H9 (cell line): ENCODE results near the gene MAP1B. TPM values are rescaled to one million over a fixed set of nuclear protein-coding genes. Genes with fewer than 3 reads are reported as not detected.
A peak's percentile ranks its signal among the peaks of the same experiment; 100 is the strongest.

ENCODE experiments used
- DNase-seq: peaks from one replicate; pipeline ENCODE4 v3.0.0-alpha.2; 2017
- H2AFZ ChIP-seq: one replicate; pipeline ENCODE4 v1.6.1; 2013; ENCODE audit warnings: mild to moderate bottlenecking, low read length, control low read depth, moderate library complexity
- H2AK5ac ChIP-seq: 2 replicates; pipeline ENCODE4 v1.6.1; 2013; ENCODE audit warnings: low read length, control low read depth, mixed read lengths; ENCODE audit not compliant: insufficient read length
- H2BK120ac ChIP-seq: one replicate; pipeline ENCODE4 v1.6.1; 2013; ENCODE audit warnings: low read depth, mild to moderate bottlenecking, low read length, control low read depth, inconsistent platforms; ENCODE audit not compliant: poor library complexity, severe bottlenecking
- H2BK12ac ChIP-seq: 2 replicates; pipeline ENCODE4 v1.6.1; 2013; ENCODE audit warnings: low read length, control low read depth, mixed read lengths, low read depth; ENCODE audit not compliant: insufficient read length
- H2BK15ac ChIP-seq: 2 replicates; pipeline ENCODE4 v1.6.1; 2013; ENCODE audit warnings: low read depth, low read length, control low read depth
- H2BK20ac ChIP-seq: one replicate; pipeline ENCODE4 v1.6.1; 2013; ENCODE audit warnings: low read depth, mild to moderate bottlenecking, low read length, control low read depth, inconsistent platforms; ENCODE audit not compliant: poor library complexity, severe bottlenecking
- H2BK5ac ChIP-seq: 2 replicates; pipeline ENCODE4 v1.6.1; 2013; ENCODE audit warnings: low read length, control low read depth, mixed read lengths; ENCODE audit not compliant: insufficient read length
- H3K14ac ChIP-seq: 2 replicates; pipeline ENCODE4 v1.6.1; 2013; ENCODE audit warnings: low read length, control low read depth; ENCODE audit not compliant: insufficient read depth
- H3K18ac ChIP-seq: 2 replicates; pipeline ENCODE4 v1.6.1; 2013; ENCODE audit warnings: low read depth, mild to moderate bottlenecking, mixed read lengths, low read length, control low read depth; ENCODE audit not compliant: insufficient read length
- H3K23ac ChIP-seq: 2 replicates; pipeline ENCODE4 v1.6.1; 2013; ENCODE audit warnings: low read length, control low read depth, mixed read lengths, low read depth; ENCODE audit not compliant: insufficient read length
- H3K23me2 ChIP-seq: 2 replicates; pipeline ENCODE4 v1.6.1; 2013; ENCODE audit warnings: low read depth, mild to moderate bottlenecking, mixed read lengths, low read length, control low read depth; ENCODE audit not compliant: insufficient read length, poor library complexity, severe bottlenecking
- H3K27ac ChIP-seq: 2 replicates; pipeline ENCODE4 v1.5.1; 2013; ENCODE audit warnings: low read length, control low read depth, mixed read lengths, low read depth; ENCODE audit not compliant: insufficient read length
- H3K27me3 ChIP-seq: 2 replicates; pipeline ENCODE4 v1.6.1; 2013; ENCODE audit warnings: low read length, control low read depth, inconsistent platforms; ENCODE audit not compliant: insufficient read depth
- H3K4ac ChIP-seq: 2 replicates; pipeline ENCODE4 v1.6.1; 2013; ENCODE audit warnings: low read depth, mild to moderate bottlenecking, control low read depth, inconsistent platforms, low read length, moderate library complexity
- H3K4me1 ChIP-seq: 2 replicates; pipeline ENCODE4 v1.6.1; 2013; ENCODE audit warnings: low read length, control low read depth, inconsistent platforms; ENCODE audit not compliant: insufficient read depth
- H3K4me2 ChIP-seq: 2 replicates; pipeline ENCODE4 v1.6.1; 2013; ENCODE audit warnings: low read length, control low read depth, mixed read lengths; ENCODE audit not compliant: insufficient read length, insufficient read depth
- H3K56ac ChIP-seq: 2 replicates; pipeline ENCODE4 v1.6.1; 2013; ENCODE audit warnings: low read depth, mild to moderate bottlenecking, mixed read lengths, low read length, control low read depth; ENCODE audit not compliant: insufficient read length
- H3K79me1 ChIP-seq: 2 replicates; pipeline ENCODE4 v1.6.1; 2013; ENCODE audit warnings: low read depth, mild to moderate bottlenecking, moderate library complexity, low read length, control low read depth, inconsistent platforms; ENCODE audit not compliant: insufficient read depth, poor library complexity, severe bottlenecking
- H3K79me2 ChIP-seq: 2 replicates; pipeline ENCODE4 v1.6.1; 2013; ENCODE audit warnings: low read length, control low read depth, inconsistent platforms; ENCODE audit not compliant: insufficient read depth
- H3K9ac ChIP-seq: 2 replicates; pipeline ENCODE4 v1.6.1; 2013; ENCODE audit warnings: low read length, control low read depth, mixed read lengths; ENCODE audit not compliant: insufficient read length; ENCODE audit errors: extremely low read depth
- H3K9me3 ChIP-seq: one replicate; pipeline ENCODE4 v1.6.1; 2013; ENCODE audit warnings: low read depth, low read length, inconsistent platforms; ENCODE audit not compliant: control insufficient read depth
- H3T11ph ChIP-seq: one replicate; pipeline ENCODE4 v1.6.1; 2013; ENCODE audit warnings: mild to moderate bottlenecking, low read length, control low read depth, inconsistent platforms
- H4K20me1 ChIP-seq: one replicate; pipeline ENCODE4 v1.6.1; 2013; ENCODE audit not compliant: control insufficient read depth, insufficient read length, insufficient read depth
- H4K5ac ChIP-seq: 2 replicates; pipeline ENCODE4 v1.6.1; 2013; ENCODE audit warnings: low read depth, mild to moderate bottlenecking, mixed read lengths, low read length, control low read depth; ENCODE audit not compliant: insufficient read length
- H4K8ac ChIP-seq: replicated peaks from 2 replicates; pipeline ENCODE4 v1.6.1; 2013; ENCODE audit warnings: low read length, control low read depth, mixed read lengths, low read depth; ENCODE audit not compliant: insufficient read length
- H4K91ac ChIP-seq: 2 replicates; pipeline ENCODE4 v1.6.1; 2013; ENCODE audit warnings: low read depth, mild to moderate bottlenecking, moderate library complexity, mixed read lengths, low read length, control low read depth; ENCODE audit not compliant: insufficient read length
- H3K27ac Mint-ChIP-seq, 3 experiments: 2 replicates in 2 of 3; 3 replicates in 1 of 3; pipeline ENCODE4 v1.8.0; 2020 to 2021; ENCODE audit warnings: mixed read lengths in 3 of 3, mild to moderate bottlenecking in 1 of 3, moderate library complexity in 1 of 3
- H3K27me3 Mint-ChIP-seq: 2 replicates; pipeline ENCODE4 v1.8.0; 2021; ENCODE audit warnings: low read depth, mild to moderate bottlenecking, moderate library complexity, mixed read lengths
- H3K36me3 Mint-ChIP-seq, 3 experiments: 2 replicates in 2 of 3; 3 replicates in 1 of 3; pipeline ENCODE4 v1.8.0; 2020 to 2021; ENCODE audit warnings: low read depth in 3 of 3, mixed read lengths in 3 of 3; ENCODE audit not compliant: insufficient read depth in 1 of 3
- H3K4me1 Mint-ChIP-seq, 2 experiments: 2 replicates each; pipeline ENCODE4 v1.8.0; 2020; ENCODE audit warnings: mixed read lengths in 2 of 2
- H3K4me3 Mint-ChIP-seq, 2 experiments: 2 replicates in 1 of 2; 3 replicates in 1 of 2; pipeline ENCODE4 v1.8.0; 2020 to 2021; ENCODE audit warnings: mild to moderate bottlenecking in 2 of 2, mixed read lengths in 2 of 2, moderate library complexity in 1 of 2
- H3K9me3 Mint-ChIP-seq, 2 experiments: 2 replicates in 1 of 2; 3 replicates in 1 of 2; pipeline ENCODE4 v1.8.0; 2020; ENCODE audit warnings: mild to moderate bottlenecking in 2 of 2, mixed read lengths in 2 of 2, moderate library complexity in 1 of 2
- CTCF ChIP-seq: fragments of 200-600 bp; sonication (generic); conservative IDR thresholded peaks from 3 replicates; pipeline ENCODE4 v1.8.0; 2021; ENCODE audit warnings: antibody characterized with exemption, mild to moderate bottlenecking
- WGBS: extraction: QIAGEN DNeasy Blood & Tissue Kit; methylation state at CpG from one replicate; pipeline ENCODE4 v1.1.7; 2013; ENCODE audit warnings: missing lambda C conversion rate, low lambda C conversion rate, mixed read lengths; ENCODE audit not compliant: insufficient read length; ENCODE audit errors: extremely low coverage; 5-methylcytosine and 5-hydroxymethylcytosine counted together
- total RNA-seq: library from RNA; stranded (reverse); gene quantifications from 2 replicates; pipeline ENCODE4 v1.2.1, GENCODE V29; 2021

MAP1B gene
- total RNA-seq, 1 experiment from 2014 or later: 67.5 TPM

- DNase-seq: peak; percentile 49
- H3K9ac ChIP-seq: no peak overlapping the region
- H3K79me2 ChIP-seq: no peaks in the 10 kb centered on the region
Measured at GRCh38 chr5:72166070-72166979, 59.0 kb downstream of the MAP1B start.

More at GRCh38 chr5:72166070-72166979, 59.0 kb downstream of the MAP1B start:
- Mint-ChIP-seq H3K27me3 (no peaks in the 10 kb centered on the region), H3K4me1 (peaks cover 58% of the 10 kb centered on the region in 2 experiments), H3K4me3 (peak overlapping the region; percentile 43 to 57), H3K9me3 (no peaks in the 10 kb centered on the region), H3K36me3 (peaks cover 0 to 2% (median 0%) of the 10 kb centered on the region in 3 experiments; a peak in 2 of 7 replicates), H3K27ac (peak overlapping the region; percentile 96 to 97 (median 96))
- Histone ChIP-seq H2BK20ac (no peak overlapping the region), H3K23ac (no peak overlapping the region), H4K5ac (no peak overlapping the region), H4K20me1 (no peaks in the 10 kb centered on the region), H2BK15ac (no peak overlapping the region), H3K79me1 (no peaks in the 10 kb centered on the region), H3T11ph (no peak overlapping the region), H3K27me3 (no peaks in the 10 kb centered on the region), H3K27ac (peak overlapping the region; percentile 24), H2AK5ac (no peak overlapping the region), H3K4me1 (peaks cover 14% of the 10 kb centered on the region; the same call in 1 of the 2 replicates), H3K18ac (no peak overlapping the region), H3K9me3 (no peaks in the 10 kb centered on the region), H3K4ac (no peak overlapping the region), H4K91ac (no peak overlapping the region), H3K4me2 (peak overlapping the region; percentile 40), H3K14ac (peak overlapping the region; percentile 31; the same call in 1 of the 2 replicates), H2BK120ac (no peak overlapping the region), H3K56ac (no peak overlapping the region), H2BK5ac (no peak overlapping the region), H2AFZ (no peak overlapping the region), H4K8ac (no peak overlapping the region), H2BK12ac (no peak overlapping the region), H3K23me2 (no peaks in the 10 kb centered on the region)
- no CpG with 5 or more reads among the region's 15 CpGs for WGBS
- no peak for TF ChIP-seq CTCF
